Mucosa of gallbladder (tissue), 1 donor: ENCODE measurements around the gene ERAP2. TPM values are rescaled to one million over a fixed set of nuclear protein-coding genes. Genes with fewer than 3 reads are reported as not detected.

Experiments
- DNase-seq: peaks from one replicate; pipeline ENCODE4 v3.0.0-alpha.2; 2020; ENCODE audit warnings: low spot score
- total RNA-seq: library from RNA; stranded (reverse); gene quantifications from one replicate; pipeline ENCODE4 v1.2.1, GENCODE V29; 2021
- donor health status: DM: no; HTN: no; CAD: no.

The ERAP2 gene
- total RNA-seq, 1 donor from 2014 or later: 12.9 TPM

DNA sequence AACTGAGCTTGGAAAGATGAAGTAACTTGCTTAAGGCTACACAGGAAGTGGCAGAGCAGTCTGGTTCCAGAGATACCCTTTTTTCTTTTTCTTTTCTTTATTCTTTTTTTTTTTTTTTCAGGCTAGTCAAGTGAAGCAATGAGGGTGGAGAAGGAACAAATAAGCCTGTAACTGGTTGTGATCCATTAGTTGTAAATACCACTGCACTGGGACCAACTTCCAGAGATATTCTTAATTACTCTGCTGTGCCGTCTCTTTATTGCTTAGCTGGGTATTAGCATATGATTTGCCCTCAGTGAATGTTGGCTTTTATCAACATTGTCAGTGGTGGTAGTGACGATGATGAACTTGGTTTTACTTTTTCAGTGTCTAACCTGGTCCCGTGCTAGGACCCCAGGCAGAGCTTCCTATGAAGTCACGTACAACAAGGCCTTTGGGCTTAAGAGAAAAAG, 86.3 kb downstream of the ERAP2 start:
- no peak for DNase-seq

DNA sequence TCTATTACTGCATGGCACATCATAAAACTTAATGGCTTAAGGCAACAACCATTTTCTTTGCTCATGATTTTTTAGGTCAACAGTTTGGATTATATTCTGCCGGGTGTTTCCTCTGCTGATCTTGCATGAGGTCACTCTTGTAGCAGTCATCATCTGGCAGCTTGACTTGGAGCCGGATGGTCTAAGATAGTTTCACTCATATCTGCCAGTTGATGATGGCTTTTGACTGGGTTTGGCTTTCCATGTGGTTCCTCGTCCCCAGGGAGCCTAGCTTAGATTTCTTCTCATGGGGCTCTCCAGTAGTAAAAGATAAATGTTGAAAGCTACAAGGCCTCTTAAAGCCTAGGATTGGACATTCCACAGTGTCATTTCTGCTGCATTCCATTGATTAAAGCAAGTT, 87.0 kb downstream of the ERAP2 start:
- no peak for DNase-seq

DNA sequence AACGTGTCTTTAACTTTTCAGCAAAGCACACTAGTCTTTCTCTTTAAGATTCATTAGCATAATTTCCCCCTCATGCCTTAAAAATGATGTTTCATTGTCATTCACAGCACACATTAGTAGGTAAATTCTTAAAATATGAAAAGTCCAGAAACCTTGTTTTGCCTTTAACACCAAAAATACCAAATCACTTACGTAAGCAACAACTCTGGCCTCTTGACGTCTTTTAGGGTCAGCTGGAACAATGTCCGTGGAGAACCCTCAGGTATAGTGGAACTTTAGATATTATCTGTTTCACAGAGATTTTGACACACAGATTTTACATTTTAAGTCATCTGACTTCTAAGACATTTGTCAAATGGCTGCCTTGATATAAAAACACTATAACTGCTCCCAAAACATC, 90.5 kb downstream of the ERAP2 start:
- no peak for DNase-seq

DNA sequence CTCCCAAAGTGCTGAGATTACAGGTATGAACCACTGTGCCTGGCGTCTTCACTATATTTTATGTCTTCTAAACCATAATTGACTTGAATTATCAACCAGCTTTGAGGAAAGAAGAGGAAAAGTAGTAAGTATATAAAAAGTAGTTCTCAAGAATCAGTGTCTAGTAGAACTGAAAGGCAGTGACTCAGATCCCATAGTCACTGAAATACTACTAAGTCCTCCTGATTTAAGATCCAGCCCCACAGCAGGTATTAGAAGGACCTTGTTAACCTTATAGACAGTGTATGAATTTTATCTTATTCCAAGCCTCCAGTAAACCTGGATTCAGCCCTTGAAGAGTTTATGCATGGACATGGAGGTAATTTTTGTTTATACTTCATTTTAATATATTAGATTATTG, 91.1 kb downstream of the ERAP2 start:
- DNase-seq: no peak

DNA sequence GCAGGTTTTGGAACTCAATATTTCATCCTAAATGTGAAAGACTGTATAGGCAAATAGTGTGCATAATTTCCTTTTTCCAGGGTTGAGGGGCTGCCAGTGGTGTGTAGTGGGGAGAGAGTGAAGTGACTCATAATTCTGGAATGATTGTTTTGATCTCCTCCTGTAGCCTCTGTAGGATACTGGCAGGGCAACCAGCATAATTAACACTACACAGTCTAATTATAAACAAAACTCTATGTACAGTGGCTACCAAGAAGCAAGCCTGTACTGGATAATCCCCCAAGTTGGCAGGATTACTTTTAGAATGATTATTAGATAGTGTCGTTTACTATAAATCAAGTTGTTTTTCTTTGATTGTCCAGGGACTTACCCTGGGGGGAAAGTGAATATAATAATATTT, 91.8 kb downstream of the ERAP2 start:
- no peak for DNase-seq

DNA sequence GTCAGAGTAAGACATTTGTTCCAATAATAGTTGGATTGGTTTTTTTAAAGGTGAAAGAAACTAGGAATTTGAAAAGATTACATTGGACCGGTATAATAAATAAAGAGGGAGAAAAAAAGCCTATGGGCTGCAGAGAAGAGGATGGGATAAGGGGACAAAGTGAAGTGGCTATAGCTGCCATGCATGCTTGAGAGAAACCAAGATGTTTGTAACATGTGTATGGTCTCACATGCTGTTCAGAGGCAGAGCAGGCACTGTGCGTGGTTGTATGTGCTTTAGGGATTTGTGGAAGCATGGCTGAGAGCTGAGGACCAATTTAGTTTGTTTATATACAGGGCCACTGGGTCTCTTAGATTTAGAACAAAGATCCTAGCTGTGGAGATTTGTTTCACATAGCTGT, 92.3 kb downstream of the ERAP2 start:
- DNase-seq: no peak

Other genes starting within 250 kb of the ERAP2 start
- gene CAST, start 214.1 kb upstream of the ERAP2 start, total RNA-seq: 173 TPM
- 58.1 TPM for gene ERAP1, start 68.6 kb upstream of the ERAP2 start, total RNA-seq
- gene LNPEP, start 59.6 kb downstream of the ERAP2 start, total RNA-seq: 37.1 TPM